HEK293T (cell line): ENCODE measurements around the gene RAP2C.

ENCODE experiments used
- ARNT ChIP-seq: fragments of 450-650 bp; IDR thresholded peaks from 2 replicates; pipeline ENCODE4 v1.6.1; 2017; ENCODE audit warnings: mild to moderate bottlenecking
- BHLHE40 ChIP-seq: fragments of 450-650 bp; IDR thresholded peaks from 2 replicates; pipeline ENCODE4 v1.6.1; 2016; ENCODE audit warnings: mild to moderate bottlenecking, moderate library complexity, borderline replicate concordance
- CTBP1 ChIP-seq: fragments of 450-650 bp; IDR thresholded peaks from 2 replicates; pipeline ENCODE4 v1.6.1; 2016; ENCODE audit warnings: borderline replicate concordance
- ELF4 ChIP-seq: fragments of 450-650 bp; IDR thresholded peaks from 2 replicates; pipeline ENCODE4 v1.6.1; 2017; ENCODE audit warnings: antibody characterized with exemption
- FOXK2 ChIP-seq: fragments of 450-650 bp; IDR thresholded peaks from 2 replicates; pipeline ENCODE4 v1.6.1; 2016; ENCODE audit warnings: mild to moderate bottlenecking
- FOXM1 ChIP-seq: fragments of 450-650 bp; IDR thresholded peaks from 2 replicates; pipeline ENCODE4 v1.6.1; 2017; ENCODE audit warnings: mild to moderate bottlenecking, borderline replicate concordance
- HDGF ChIP-seq: fragments of 450-650 bp; IDR thresholded peaks from 2 replicates; pipeline ENCODE4 v1.6.1; 2017; ENCODE audit warnings: antibody characterized with exemption, borderline replicate concordance
- NFRKB ChIP-seq: fragments of 450-650 bp; IDR thresholded peaks from 2 replicates; pipeline ENCODE4 v1.6.1; 2016; ENCODE audit warnings: mild to moderate bottlenecking, moderate library complexity
- SP1 ChIP-seq: fragments of 450-650 bp; IDR thresholded peaks from 2 replicates; pipeline ENCODE4 v1.6.1; 2017
- SUZ12 ChIP-seq: fragments of 450-650 bp; IDR thresholded peaks from 2 replicates; pipeline ENCODE4 v1.6.1; 2016; ENCODE audit warnings: mild to moderate bottlenecking
- TARDBP ChIP-seq: fragments of 450-650 bp; IDR thresholded peaks from 2 replicates; pipeline ENCODE4 v1.6.1; 2016
- ZNF384 ChIP-seq: fragments of 450-650 bp; IDR thresholded peaks from 2 replicates; pipeline ENCODE4 v1.6.1; 2016

DNA sequence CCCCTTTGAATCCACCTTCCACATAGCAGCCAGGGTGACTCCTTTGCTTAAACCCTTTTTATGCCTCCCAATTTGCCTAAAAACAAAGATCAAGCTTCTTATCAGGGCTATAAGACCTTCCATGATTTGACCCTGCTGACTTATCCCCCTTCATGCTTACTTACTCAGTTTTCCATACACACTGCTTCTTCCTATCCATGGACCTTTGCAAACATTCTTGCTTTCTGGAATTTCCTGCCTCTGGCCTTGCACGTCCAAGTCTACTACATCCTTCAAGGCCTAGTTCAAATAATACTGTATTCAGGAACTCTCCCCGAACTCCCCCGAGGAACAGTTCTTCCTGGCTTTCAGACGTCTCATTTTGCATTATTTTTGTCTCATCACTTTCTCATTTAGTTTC lies 31.8 kb downstream of the RAP2C start:
- TF ChIP-seq SUZ12 (no peak), ARNT (no peak), BHLHE40 (no peak), ELF4 (no peak), SP1 (no peak), FOXK2 (no peak), ZNF384 (no peak), CTBP1 (no peak), FOXM1 (no peak), TARDBP (no peak), NFRKB (no peak), HDGF (no peak)
